ENCODE data around the gene ABCA6. TPM values are rescaled to one million over a fixed set of nuclear protein-coding genes. Genes with fewer than 3 reads are reported as not detected.

Gene ABCA6
- polyA plus RNA-seq, 1 experiment: 0.22 TPM

DNA sequence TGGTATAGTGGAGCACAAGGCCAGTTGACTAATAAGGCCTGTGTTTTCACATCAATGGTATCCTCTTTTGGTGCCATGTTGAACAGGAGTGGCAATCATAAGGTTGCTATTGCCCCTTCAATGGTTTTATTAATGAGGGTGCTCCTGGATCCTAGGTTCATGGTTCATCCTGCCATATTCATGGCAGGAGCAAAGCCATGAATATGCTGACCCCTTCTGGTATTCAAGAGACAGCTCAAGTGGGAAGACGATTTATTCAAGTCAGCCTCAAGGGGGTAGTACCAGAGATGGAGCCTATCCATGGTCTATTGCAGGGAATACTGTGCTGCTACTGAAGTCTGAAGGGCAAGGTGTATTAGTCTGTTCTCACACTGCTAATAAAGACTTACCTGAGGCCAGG is 83.5 kb downstream of the ABCA6 start:
- H3K4me3 ChIP-seq (ENCODE audit: low read depth, low read length): no peak overlapping the region
- H3K27me3 ChIP-seq (ENCODE audit: control insufficient read depth, insufficient read depth, low read length): no peaks in the 10 kb centered on the region
- POLR2A ChIA-PET: no interaction called here
- H3K36me3 ChIP-seq (ENCODE audit: control insufficient read depth, insufficient read depth, low read length): no peaks in the 10 kb centered on the region
- CTCF ChIA-PET: no interaction called here
- TF ChIP-seq, protein P1, sequence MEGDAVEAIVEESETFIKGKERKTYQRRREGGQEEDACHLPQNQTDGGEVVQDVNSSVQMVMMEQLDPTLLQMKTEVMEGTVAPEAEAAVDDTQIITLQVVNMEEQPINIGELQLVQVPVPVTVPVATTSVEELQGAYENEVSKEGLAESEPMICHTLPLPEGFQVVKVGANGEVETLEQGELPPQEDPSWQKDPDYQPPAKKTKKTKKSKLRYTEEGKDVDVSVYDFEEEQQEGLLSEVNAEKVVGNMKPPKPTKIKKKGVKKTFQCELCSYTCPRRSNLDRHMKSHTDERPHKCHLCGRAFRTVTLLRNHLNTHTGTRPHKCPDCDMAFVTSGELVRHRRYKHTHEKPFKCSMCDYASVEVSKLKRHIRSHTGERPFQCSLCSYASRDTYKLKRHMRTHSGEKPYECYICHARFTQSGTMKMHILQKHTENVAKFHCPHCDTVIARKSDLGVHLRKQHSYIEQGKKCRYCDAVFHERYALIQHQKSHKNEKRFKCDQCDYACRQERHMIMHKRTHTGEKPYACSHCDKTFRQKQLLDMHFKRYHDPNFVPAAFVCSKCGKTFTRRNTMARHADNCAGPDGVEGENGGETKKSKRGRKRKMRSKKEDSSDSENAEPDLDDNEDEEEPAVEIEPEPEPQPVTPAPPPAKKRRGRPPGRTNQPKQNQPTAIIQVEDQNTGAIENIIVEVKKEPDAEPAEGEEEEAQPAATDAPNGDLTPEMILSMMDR (IDR thresholded peaks at IDR 0.05; ENCODE audit: insufficient read depth, low read depth, low read length): no peak
- DNase-seq (ENCODE audit: low read depth): no peak

DNA sequence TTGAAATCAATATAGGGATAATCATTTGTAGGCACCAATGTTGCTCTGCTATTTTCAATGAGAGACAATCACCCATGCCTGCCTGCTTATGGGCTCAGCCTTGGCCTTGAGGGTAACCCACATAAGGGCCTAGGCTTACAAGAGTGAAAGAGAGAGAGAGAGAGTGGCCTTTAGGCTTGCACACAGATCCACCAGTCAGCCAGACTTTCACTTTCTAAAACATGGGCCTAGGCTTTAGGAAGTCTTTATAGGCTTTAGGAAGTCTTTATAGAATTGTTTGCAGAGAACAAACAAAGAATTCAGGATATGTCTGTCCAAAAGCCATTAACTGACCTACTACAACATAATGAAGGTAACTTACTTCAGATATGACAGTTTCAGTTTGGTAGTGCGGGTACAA is 84.4 kb downstream of the ABCA6 start:
- TF ChIP-seq, protein P1 (IDR thresholded peaks at IDR 0.05; ENCODE audit: insufficient read depth, low read depth, low read length): no peak
- ChIA-PET POLR2A (no interaction called here), CTCF (interaction anchor here (0.7 kb wide), 1 partner anchor 21 kb away, joined by 4 read pairs; no protein-coding TSS in a partner anchor)
- Histone ChIP-seq H3K27me3 (ENCODE audit: control insufficient read depth, insufficient read depth, low read length) (no peaks in the 10 kb centered on the region), H3K4me3 (ENCODE audit: low read depth, low read length) (no peak overlapping the region), H3K36me3 (ENCODE audit: control insufficient read depth, insufficient read depth, low read length) (no peaks in the 10 kb centered on the region)
- DNase-seq (ENCODE audit: low read depth): no peak

DNA sequence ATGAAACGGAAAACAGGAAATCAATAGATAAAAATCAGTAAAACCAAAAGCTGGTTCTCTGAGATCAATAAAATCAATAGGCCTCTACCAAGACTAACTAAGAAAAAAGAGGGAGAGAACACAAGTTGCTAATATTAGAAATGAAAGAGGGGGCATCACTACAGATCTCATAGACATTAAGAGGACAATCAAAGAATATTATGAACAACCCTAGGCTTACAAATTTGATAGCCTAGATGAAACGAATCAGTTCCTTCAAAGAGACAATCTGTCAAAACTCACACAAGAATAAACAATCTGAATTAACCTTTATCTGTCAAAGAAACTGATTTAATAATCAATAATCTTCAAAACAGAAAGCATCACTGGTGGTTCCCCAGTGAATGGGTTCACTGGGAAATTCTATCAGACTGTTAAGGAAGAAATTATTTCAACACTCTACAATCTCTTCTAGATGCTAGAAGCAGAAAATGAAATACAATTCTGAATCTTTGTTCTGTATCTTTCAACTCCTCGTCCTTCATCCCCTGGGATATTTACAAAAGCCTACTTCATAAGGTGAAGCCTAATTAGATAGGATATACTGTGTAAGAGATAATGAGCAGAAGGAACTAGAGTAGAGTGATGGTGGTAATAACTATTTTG is 85.4 kb downstream of the ABCA6 start:
- POLR2A ChIA-PET: no interaction called here
- DNase-seq (ENCODE audit: low read depth): no peak
- Histone ChIP-seq H3K27me3 (ENCODE audit: control insufficient read depth, insufficient read depth, low read length) (no peaks in the 10 kb centered on the region), H3K4me3 (ENCODE audit: low read depth, low read length) (no peak overlapping the region), H3K36me3 (ENCODE audit: control insufficient read depth, insufficient read depth, low read length) (no peaks in the 10 kb centered on the region)
- CTCF ChIA-PET: no interaction called here
- TF ChIP-seq, protein P1 (IDR thresholded peaks at IDR 0.05; ENCODE audit: insufficient read depth, low read depth, low read length): no peak

DNA sequence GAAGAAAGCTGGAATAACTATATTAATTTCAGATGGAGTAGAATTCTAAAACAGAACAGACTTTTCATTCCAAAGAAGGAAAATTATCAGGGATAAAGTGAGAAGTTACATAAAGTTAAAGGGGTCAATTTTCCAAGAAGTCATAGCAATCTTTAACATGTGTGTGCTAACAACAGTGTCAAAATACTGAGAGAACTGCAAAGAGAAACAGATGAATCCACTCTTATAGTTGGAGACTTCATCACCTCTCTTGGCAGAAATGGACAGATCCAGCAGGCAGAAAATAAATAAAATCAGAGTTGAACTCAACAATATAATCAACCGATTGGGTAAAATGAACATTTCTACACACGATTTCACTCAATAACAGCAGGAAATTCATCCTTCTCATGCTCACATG is 86.4 kb downstream of the ABCA6 start:
- no peaks in the 10 kb centered on the region for H3K36me3 ChIP-seq (ENCODE audit: control insufficient read depth, insufficient read depth, low read length)
- ChIA-PET POLR2A (no interaction called here), CTCF (no interaction called here)
- TF ChIP-seq, protein P1 (IDR thresholded peaks at IDR 0.05; ENCODE audit: insufficient read depth, low read depth, low read length): no peak
- H3K4me3 ChIP-seq (ENCODE audit: low read depth, low read length): no peak overlapping the region
- no peak for DNase-seq (ENCODE audit: low read depth)
- no peaks in the 10 kb centered on the region for H3K27me3 ChIP-seq (ENCODE audit: control insufficient read depth, insufficient read depth, low read length)

DNA sequence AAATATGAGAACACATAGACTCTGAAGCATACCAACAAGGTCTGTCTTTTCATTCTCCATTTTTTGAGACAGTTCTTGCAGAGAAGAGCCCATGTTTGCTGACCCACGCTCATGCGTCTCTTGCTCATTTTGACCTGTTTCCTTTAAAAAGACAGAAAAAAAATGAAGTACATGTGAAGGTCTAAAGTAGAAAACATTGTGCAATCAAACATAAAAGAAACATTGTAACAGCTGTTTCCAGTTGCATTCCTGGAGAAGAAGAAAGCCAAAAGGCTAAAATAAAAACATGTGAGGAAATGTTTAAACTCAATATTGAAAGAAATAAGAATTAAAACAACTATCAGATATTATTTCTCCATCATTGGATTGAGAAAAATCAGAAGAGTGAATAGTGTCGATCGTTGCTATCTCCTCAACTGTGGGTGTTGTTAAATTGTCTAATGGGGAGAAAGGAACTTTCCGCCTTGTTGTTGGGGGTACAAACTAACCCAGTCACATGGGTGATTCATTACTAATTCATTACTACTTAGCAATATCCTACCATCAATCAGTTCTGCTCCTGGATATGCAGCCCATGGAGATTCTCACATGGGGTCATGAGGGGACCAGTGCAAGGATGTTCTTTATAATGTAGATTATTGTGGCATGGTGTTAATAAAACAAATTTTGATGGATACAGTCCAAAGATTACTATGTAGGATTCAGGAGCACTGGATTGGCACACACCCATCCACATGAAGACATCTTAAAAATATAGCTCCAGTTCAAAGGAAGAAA is 90.5 kb downstream of the ABCA6 start:
- H3K4me3 ChIP-seq (ENCODE audit: low read depth, low read length): no peak overlapping the region
- H3K36me3 ChIP-seq (ENCODE audit: control insufficient read depth, insufficient read depth, low read length): no peaks in the 10 kb centered on the region
- ChIA-PET POLR2A (no interaction called here), CTCF (interaction anchor here (0.6 kb wide), 1 partner anchor 465 kb away, joined by 4 read pairs; no protein-coding TSS in a partner anchor)
- DNase-seq (ENCODE audit: low read depth): peak; percentile 47
- TF ChIP-seq, protein P1 (IDR thresholded peaks at IDR 0.05; ENCODE audit: insufficient read depth, low read depth, low read length): no peak
- no peaks in the 10 kb centered on the region for H3K27me3 ChIP-seq (ENCODE audit: control insufficient read depth, insufficient read depth, low read length)

Measured in BJ (cell line).